HG02623 (cell line): Measurements from ENCODE around the gene UBE2B.

Experiments
- ATAC-seq: cut with Tn5 transposase; IDR thresholded peaks from one replicate; pipeline ENCODE4 v1.9.1; 2021; ENCODE audit warnings: moderate library complexity; ENCODE audit not compliant: unreplicated experiment

UBE2B gene

GRCh38 chr5:134436523-134437339 is 65.4 kb downstream of the UBE2B start:
- peak; percentile 72 for ATAC-seq

- ATAC-seq, result no peak
These were observed 66.0 kb downstream of the UBE2B start for GRCh38 chr5:134437340-134437846.

GRCh38 chr5:134437847-134438581 is 66.6 kb downstream of the UBE2B start:
- ATAC-seq, result no peak

- ATAC-seq, result no peak
These were observed 67.4 kb downstream of the UBE2B start for GRCh38 chr5:134438721-134439123.

GRCh38 chr5:134439210-134439654 is 67.9 kb downstream of the UBE2B start:
- no peak for ATAC-seq

- no peak for ATAC-seq
These were observed 68.9 kb downstream of the UBE2B start for GRCh38 chr5:134440201-134440755.
